ENCODE data around the gene OSBPL9.

DNA sequence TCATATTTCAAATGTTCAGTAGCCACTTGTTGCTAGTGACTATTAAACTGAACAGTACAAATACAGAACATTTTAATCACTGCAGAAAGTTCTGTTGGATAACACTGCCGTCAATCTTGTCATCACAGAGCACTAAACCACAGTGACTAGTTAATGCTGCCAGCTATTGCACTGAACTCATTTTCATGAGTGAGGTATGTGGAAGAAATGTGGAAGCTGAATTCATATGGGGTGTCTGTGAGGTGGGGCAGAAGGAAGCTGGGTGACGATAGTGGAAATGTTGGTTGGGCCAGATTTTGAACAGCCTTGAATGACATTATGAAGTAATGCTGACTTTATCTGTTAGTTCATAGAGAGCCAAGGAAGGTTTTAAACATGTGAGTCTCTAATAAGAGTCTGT, 49.6 kb downstream of the OSBPL9 start:
- TF ChIP-seq ZNF513 (tag by site-specific recombination; IDR thresholded peaks at IDR 0.05) (no peak), ZNF335 (tag by site-specific recombination; conservative IDR thresholded peaks at IDR 0.05) (no peak), ZNF169 (tag by site-specific recombination; IDR thresholded peaks at IDR 0.05) (no peak), ZBTB20 (tag by site-specific recombination; IDR thresholded peaks at IDR 0.05) (no peak), REST (tag by site-specific recombination; IDR thresholded peaks at IDR 0.05) (no peak), EGR2 (tag by site-specific recombination; IDR thresholded peaks at IDR 0.05; ENCODE audit: low read depth) (no peak), ZNF555 (tag by site-specific recombination; conservative IDR thresholded peaks at IDR 0.05) (no peak), ZNF10 (tag by site-specific recombination; IDR thresholded peaks at IDR 0.05) (no peak)
- TF ChIP-seq, protein P1, sequence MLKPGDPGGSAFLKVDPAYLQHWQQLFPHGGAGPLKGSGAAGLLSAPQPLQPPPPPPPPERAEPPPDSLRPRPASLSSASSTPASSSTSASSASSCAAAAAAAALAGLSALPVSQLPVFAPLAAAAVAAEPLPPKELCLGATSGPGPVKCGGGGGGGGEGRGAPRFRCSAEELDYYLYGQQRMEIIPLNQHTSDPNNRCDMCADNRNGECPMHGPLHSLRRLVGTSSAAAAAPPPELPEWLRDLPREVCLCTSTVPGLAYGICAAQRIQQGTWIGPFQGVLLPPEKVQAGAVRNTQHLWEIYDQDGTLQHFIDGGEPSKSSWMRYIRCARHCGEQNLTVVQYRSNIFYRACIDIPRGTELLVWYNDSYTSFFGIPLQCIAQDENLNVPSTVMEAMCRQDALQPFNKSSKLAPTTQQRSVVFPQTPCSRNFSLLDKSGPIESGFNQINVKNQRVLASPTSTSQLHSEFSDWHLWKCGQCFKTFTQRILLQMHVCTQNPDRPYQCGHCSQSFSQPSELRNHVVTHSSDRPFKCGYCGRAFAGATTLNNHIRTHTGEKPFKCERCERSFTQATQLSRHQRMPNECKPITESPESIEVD (tag by site-specific recombination; IDR thresholded peaks at IDR 0.05) = no peak
- TF ChIP-seq, protein P2, sequence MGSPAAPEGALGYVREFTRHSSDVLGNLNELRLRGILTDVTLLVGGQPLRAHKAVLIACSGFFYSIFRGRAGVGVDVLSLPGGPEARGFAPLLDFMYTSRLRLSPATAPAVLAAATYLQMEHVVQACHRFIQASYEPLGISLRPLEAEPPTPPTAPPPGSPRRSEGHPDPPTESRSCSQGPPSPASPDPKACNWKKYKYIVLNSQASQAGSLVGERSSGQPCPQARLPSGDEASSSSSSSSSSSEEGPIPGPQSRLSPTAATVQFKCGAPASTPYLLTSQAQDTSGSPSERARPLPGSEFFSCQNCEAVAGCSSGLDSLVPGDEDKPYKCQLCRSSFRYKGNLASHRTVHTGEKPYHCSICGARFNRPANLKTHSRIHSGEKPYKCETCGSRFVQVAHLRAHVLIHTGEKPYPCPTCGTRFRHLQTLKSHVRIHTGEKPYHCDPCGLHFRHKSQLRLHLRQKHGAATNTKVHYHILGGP (tag by site-specific recombination; IDR thresholded peaks at IDR 0.05) = no peak
- TF ChIP-seq, protein P3, sequence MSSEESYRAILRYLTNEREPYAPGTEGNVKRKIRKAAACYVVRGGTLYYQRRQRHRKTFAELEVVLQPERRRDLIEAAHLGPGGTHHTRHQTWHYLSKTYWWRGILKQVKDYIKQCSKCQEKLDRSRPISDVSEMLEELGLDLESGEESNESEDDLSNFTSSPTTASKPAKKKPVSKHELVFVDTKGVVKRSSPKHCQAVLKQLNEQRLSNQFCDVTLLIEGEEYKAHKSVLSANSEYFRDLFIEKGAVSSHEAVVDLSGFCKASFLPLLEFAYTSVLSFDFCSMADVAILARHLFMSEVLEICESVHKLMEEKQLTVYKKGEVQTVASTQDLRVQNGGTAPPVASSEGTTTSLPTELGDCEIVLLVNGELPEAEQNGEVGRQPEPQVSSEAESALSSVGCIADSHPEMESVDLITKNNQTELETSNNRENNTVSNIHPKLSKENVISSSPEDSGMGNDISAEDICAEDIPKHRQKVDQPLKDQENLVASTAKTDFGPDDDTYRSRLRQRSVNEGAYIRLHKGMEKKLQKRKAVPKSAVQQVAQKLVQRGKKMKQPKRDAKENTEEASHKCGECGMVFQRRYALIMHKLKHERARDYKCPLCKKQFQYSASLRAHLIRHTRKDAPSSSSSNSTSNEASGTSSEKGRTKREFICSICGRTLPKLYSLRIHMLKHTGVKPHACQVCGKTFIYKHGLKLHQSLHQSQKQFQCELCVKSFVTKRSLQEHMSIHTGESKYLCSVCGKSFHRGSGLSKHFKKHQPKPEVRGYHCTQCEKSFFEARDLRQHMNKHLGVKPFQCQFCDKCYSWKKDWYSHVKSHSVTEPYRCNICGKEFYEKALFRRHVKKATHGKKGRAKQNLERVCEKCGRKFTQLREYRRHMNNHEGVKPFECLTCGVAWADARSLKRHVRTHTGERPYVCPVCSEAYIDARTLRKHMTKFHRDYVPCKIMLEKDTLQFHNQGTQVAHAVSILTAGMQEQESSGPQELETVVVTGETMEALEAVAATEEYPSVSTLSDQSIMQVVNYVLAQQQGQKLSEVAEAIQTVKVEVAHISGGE (tag by site-specific recombination; conservative IDR thresholded peaks at IDR 0.05; ENCODE audit: low read depth) = no peak
- TF ChIP-seq, protein P4, sequence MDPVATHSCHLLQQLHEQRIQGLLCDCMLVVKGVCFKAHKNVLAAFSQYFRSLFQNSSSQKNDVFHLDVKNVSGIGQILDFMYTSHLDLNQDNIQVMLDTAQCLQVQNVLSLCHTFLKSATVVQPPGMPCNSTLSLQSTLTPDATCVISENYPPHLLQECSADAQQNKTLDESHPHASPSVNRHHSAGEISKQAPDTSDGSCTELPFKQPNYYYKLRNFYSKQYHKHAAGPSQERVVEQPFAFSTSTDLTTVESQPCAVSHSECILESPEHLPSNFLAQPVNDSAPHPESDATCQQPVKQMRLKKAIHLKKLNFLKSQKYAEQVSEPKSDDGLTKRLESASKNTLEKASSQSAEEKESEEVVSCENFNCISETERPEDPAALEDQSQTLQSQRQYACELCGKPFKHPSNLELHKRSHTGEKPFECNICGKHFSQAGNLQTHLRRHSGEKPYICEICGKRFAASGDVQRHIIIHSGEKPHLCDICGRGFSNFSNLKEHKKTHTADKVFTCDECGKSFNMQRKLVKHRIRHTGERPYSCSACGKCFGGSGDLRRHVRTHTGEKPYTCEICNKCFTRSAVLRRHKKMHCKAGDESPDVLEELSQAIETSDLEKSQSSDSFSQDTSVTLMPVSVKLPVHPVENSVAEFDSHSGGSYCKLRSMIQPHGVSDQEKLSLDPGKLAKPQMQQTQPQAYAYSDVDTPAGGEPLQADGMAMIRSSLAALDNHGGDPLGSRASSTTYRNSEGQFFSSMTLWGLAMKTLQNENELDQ (tag by site-specific recombination; IDR thresholded peaks at IDR 0.05; ENCODE audit: low read depth) = no peak
- TF ChIP-seq, protein P5, sequence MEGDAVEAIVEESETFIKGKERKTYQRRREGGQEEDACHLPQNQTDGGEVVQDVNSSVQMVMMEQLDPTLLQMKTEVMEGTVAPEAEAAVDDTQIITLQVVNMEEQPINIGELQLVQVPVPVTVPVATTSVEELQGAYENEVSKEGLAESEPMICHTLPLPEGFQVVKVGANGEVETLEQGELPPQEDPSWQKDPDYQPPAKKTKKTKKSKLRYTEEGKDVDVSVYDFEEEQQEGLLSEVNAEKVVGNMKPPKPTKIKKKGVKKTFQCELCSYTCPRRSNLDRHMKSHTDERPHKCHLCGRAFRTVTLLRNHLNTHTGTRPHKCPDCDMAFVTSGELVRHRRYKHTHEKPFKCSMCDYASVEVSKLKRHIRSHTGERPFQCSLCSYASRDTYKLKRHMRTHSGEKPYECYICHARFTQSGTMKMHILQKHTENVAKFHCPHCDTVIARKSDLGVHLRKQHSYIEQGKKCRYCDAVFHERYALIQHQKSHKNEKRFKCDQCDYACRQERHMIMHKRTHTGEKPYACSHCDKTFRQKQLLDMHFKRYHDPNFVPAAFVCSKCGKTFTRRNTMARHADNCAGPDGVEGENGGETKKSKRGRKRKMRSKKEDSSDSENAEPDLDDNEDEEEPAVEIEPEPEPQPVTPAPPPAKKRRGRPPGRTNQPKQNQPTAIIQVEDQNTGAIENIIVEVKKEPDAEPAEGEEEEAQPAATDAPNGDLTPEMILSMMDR (tag by site-specific recombination; IDR thresholded peaks at IDR 0.05) = no peak
- TF ChIP-seq, protein P6, sequence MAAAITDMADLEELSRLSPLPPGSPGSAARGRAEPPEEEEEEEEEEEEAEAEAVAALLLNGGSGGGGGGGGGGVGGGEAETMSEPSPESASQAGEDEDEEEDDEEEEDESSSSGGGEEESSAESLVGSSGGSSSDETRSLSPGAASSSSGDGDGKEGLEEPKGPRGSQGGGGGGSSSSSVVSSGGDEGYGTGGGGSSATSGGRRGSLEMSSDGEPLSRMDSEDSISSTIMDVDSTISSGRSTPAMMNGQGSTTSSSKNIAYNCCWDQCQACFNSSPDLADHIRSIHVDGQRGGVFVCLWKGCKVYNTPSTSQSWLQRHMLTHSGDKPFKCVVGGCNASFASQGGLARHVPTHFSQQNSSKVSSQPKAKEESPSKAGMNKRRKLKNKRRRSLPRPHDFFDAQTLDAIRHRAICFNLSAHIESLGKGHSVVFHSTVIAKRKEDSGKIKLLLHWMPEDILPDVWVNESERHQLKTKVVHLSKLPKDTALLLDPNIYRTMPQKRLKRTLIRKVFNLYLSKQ (tag by site-specific recombination; IDR thresholded peaks at IDR 0.05; ENCODE audit: borderline replicate concordance) = no peak

Data from HEK293 (cell line).